AG09319 (cell line): ENCODE results near the gene SH3D19.
A peak's percentile ranks its signal among the peaks of the same experiment; 100 is the strongest.
"Not testable (repeated sequence)": the region's sequence is repeated elsewhere in the genome, so short reads cannot be mapped to it uniquely, and the experiment has no call there.

ENCODE experiments used
- DNase-seq: peaks from one replicate; pipeline ENCODE4 v3.0.0-alpha.2; 2010; ENCODE audit warnings: low read depth; ENCODE audit errors: extremely low read depth
- TF ChIP-seq, protein P1 (sequence below): IDR thresholded peaks from 2 replicates; pipeline ENCODE4 v1.5.1; 2011; ENCODE audit warnings: low read depth, mild to moderate bottlenecking, inconsistent platforms, low read length, moderate library complexity

SH3D19 gene

DNA sequence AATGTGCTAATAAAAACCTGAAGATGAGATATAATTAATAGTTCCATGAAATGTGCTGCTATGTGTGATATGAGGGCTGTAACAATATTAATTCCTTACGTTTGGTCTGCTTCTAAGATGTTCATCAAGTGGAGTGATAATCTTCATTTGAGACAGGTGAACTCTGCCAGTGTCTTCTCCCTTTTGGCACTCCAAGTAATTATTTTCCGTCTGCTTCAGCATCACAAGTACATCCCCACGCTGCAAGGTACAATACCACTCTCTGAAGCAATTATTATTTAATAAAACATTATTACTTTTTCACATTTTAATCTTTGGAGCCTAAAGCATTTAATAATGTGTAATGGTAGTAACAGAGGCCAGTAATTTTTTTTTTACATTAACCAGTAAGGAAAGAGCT, 181.6 kb downstream of the SH3D19 start:
- DNase-seq, result no peak
- TF ChIP-seq, protein P1, sequence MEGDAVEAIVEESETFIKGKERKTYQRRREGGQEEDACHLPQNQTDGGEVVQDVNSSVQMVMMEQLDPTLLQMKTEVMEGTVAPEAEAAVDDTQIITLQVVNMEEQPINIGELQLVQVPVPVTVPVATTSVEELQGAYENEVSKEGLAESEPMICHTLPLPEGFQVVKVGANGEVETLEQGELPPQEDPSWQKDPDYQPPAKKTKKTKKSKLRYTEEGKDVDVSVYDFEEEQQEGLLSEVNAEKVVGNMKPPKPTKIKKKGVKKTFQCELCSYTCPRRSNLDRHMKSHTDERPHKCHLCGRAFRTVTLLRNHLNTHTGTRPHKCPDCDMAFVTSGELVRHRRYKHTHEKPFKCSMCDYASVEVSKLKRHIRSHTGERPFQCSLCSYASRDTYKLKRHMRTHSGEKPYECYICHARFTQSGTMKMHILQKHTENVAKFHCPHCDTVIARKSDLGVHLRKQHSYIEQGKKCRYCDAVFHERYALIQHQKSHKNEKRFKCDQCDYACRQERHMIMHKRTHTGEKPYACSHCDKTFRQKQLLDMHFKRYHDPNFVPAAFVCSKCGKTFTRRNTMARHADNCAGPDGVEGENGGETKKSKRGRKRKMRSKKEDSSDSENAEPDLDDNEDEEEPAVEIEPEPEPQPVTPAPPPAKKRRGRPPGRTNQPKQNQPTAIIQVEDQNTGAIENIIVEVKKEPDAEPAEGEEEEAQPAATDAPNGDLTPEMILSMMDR, result no peak

DNA sequence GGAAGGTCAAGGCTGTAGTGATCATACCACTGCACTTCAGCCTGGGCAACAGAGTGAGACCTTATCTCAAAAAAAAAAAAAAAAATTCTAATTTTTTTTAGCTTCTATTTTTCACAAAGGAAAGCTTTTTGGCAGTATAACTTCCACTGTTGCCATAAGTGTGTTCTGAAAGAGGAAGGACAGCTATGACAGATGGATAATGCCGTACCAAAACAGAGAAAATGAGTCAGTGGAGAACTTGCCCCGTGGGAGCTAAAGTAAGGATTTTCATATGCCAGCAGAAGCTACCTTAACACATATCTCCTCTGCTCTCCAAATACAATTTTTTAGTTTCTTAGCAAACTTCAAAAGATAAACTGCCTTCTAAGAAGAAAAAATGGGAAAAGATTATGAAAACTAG, 182.2 kb downstream of the SH3D19 start:
- TF ChIP-seq, protein P1, result no peak
- no peak for DNase-seq

DNA sequence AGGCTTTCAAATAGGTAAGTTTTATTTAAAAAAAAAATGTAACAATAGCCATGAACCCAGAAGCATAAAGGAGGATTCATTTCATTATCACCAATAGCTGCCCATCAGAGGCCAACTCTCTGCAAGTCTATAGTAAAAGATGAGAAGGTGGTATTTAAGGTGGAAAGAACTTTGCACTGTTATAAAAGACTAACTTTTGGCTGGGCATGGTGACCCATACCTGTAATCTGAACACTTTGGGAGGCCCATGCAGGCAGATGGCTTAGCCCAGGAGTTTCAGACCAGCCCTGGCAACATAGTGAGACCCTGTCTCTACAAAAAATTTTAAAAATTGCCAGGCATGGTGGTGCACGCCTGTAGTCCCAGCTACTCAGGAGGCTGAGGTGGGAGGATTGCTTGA, 182.6 kb downstream of the SH3D19 start:
- DNase-seq, result no peak
- TF ChIP-seq, protein P1, result no peak

DNA sequence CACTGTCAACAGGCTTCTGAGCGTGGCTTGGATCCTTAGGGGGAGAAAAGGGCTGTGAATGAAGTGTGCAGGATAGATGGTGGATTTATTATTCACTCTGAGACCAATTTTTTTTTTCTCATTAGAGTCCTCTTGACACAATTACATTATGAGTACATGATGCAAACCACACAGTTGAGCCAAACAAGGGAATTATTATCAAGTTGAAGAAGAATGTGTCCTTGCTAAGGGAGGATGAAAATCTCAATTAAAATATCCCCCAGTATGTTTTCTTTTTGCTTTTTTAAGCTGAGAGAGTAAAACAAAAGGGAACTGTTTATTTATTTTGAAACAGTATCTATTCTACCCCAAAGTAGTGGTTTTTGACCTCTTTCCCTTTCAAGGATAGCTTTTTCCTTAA, 185.6 kb downstream of the SH3D19 start:
- DNase-seq, result no peak
- TF ChIP-seq, protein P1, result no peak

DNA sequence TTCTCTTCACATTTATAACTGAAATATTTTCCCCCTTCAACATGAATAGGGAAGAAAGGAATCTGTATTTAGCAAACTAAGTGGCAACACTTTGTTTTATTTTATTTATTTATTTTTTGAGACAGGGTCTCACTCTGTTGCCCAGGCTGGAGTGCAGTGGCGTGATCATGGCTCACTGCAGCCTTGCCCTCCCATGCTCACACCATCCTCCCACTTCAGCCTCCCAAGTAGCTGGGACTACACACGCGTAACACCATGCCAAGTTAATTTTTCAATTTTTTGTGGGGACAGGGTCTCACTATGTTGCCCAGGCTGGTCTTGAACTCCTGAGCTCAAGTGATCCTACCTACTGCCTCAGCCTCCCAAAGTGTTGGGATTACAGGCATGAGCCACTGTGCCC, 189.4 kb downstream of the SH3D19 start:
- not testable (repeated sequence) for DNase-seq

DNA sequence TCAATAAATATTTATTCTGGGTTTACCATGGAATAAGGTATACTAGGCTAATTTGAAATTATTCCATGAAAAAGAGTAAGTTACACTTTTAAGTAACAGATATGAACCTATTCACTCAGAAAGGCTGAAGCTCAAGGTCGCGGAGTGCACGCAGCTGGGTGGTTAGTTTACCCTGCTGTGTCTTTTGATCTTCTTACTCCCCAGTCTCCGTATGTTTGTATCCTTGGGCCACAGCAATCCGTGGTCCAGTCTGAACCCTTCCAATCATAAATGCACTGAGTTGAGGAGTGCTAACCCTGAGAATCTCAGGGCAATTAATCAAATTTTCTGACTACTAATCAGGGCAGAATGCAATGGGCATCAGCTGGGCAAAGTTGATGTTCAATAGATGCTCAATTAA, 192.1 kb downstream of the SH3D19 start:
- TF ChIP-seq, protein P1, result no peak
- DNase-seq, result no peak

DNA sequence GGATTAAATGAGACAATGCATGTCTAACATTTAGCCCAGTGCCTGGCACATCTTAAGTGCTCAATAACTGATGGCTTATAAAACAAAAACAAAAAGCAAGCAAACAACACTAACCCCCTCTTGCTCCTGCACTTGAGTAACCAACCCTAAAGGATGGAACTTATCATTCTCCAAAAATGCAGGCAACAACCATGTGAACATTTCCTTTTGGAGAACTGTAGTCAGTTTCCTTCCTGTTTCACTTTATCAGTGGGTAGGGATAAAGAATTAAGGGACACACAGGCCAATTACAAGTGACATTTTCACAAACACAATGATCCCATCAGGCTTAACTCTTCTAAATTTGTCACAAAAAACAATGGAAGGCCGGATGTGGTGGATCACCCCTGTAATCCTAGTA, 195.6 kb downstream of the SH3D19 start:
- TF ChIP-seq, protein P1, result no peak
- DNase-seq, result no peak

DNA sequence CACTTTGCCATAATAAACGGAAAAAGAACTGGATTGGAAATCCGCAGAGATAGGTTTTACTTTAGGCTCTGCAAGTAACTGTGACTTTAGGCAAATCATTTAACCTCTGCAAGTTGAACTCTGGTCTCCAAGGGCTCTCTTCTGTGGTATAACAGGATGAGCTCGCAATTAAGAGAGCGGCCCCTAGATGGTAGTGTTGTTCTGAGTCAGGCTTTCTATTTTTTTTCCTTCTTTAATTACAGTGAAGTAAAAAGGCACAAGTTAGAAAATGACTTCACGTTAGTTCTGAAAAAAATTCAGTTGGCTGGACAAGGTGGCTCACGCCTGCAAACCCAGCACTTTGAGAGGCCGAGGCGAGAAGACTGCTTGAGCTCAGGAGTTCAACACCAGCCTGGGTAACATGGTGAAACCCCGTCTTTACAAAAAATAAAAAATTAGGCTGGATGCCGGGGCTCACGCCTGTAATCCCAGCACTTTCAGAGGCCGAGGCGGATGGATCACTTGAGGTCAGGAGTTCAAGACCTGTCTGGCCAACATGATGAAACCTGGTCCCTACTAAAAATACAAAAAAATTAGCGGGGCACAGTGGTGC, 207.9 kb downstream of the SH3D19 start:
- TF ChIP-seq, protein P1, result peak; percentile 80
- no peak for DNase-seq
